Parathyroid adenoma (tissue), 2 donors: Measurements from ENCODE around the gene TAF7L.

Experiments
- H2AFZ ChIP-seq: fragments of 300-600 bp; sonication (generic); one replicate; pipeline ENCODE4 v1.7.0; 2017; ENCODE audit warnings: antibody characterized with exemption, mild to moderate bottlenecking
- H3K27ac ChIP-seq: fragments of 300-600 bp; sonication (generic); one replicate; pipeline ENCODE4 v1.7.0; 2017
- H3K27me3 ChIP-seq: fragments of 300-600 bp; sonication (generic); one replicate; pipeline ENCODE4 v1.7.0; 2017; ENCODE audit warnings: low read length; ENCODE audit not compliant: control insufficient read depth, insufficient read depth
- H3K36me3 ChIP-seq: fragments of 300-600 bp; sonication (generic); one replicate; pipeline ENCODE4 v1.7.0; 2017; ENCODE audit warnings: low read length; ENCODE audit not compliant: control insufficient read depth, insufficient read depth
- H3K4me1 ChIP-seq: fragments of 300-600 bp; sonication (generic); one replicate; pipeline ENCODE4 v1.7.0; 2017; ENCODE audit warnings: control low read depth
- H3K4me2 ChIP-seq: fragments of 300-600 bp; sonication (generic); one replicate; pipeline ENCODE4 v1.7.0; 2017; ENCODE audit warnings: low read length
- H3K4me3 ChIP-seq: fragments of 300-600 bp; sonication (generic); one replicate; pipeline ENCODE4 v1.7.0; 2017; ENCODE audit warnings: low read depth, low read length
- H3K79me2 ChIP-seq: fragments of 300-600 bp; sonication (generic); one replicate; pipeline ENCODE4 v1.7.0; 2017; ENCODE audit warnings: control low read depth
- H3K9ac ChIP-seq: fragments of 300-600 bp; sonication (generic); one replicate; pipeline ENCODE4 v1.7.0; 2017; ENCODE audit warnings: mild to moderate bottlenecking
- H3K9me3 ChIP-seq: fragments of 300-600 bp; sonication (generic); one replicate; pipeline ENCODE4 v1.7.0; 2017; ENCODE audit warnings: low read length; ENCODE audit not compliant: control insufficient read depth
- TF ChIP-seq, protein P1 (sequence below): fragments of 300-600 bp; sonication (generic); IDR thresholded peaks from one replicate; pipeline ENCODE4 v1.7.0; 2017; ENCODE audit warnings: antibody characterized with exemption, mild to moderate bottlenecking
- donor health status: primary hyperparathyroidism.

Gene TAF7L

DNA sequence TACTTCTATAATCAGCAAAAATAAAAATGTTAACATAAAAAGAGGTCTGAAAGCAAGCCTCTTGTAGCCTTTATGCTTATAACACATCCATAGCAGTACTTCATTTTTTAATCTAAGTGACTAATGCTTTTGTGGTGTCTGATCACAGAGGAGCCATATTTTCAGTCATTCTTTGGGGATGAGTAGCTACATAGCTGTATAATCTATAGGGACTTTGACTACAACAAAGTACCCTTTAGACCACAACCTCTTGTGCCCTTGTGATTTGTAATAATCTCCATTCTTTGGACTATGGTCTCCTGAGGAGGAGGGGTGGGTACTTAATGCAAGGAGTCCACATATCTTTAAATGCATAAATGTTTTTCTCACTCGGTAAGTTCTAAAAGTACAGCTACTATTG, 62.0 kb downstream of the TAF7L start:
- Histone ChIP-seq H3K27ac (no peak overlapping the region), H3K4me2 (no peak overlapping the region), H3K27me3 (no peaks in the 10 kb centered on the region), H3K4me1 (no peaks in the 10 kb centered on the region), H3K36me3 (no peaks in the 10 kb centered on the region), H3K9me3 (no peaks in the 10 kb centered on the region), H3K79me2 (no peaks in the 10 kb centered on the region), H3K4me3 (no peak overlapping the region), H3K9ac (no peak overlapping the region), H2AFZ (no peak overlapping the region)
- TF ChIP-seq, protein P1, sequence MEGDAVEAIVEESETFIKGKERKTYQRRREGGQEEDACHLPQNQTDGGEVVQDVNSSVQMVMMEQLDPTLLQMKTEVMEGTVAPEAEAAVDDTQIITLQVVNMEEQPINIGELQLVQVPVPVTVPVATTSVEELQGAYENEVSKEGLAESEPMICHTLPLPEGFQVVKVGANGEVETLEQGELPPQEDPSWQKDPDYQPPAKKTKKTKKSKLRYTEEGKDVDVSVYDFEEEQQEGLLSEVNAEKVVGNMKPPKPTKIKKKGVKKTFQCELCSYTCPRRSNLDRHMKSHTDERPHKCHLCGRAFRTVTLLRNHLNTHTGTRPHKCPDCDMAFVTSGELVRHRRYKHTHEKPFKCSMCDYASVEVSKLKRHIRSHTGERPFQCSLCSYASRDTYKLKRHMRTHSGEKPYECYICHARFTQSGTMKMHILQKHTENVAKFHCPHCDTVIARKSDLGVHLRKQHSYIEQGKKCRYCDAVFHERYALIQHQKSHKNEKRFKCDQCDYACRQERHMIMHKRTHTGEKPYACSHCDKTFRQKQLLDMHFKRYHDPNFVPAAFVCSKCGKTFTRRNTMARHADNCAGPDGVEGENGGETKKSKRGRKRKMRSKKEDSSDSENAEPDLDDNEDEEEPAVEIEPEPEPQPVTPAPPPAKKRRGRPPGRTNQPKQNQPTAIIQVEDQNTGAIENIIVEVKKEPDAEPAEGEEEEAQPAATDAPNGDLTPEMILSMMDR, result no peak

GRCh38 chrX:101223226-101223625, 67.9 kb downstream of the TAF7L start:
- Histone ChIP-seq H3K4me1 (no peaks in the 10 kb centered on the region), H3K9me3 (no peaks in the 10 kb centered on the region), H3K27ac (no peak overlapping the region), H3K36me3 (no peaks in the 10 kb centered on the region), H3K9ac (no peak overlapping the region), H3K4me3 (no peak overlapping the region), H2AFZ (no peak overlapping the region), H3K27me3 (no peaks in the 10 kb centered on the region), H3K4me2 (no peak overlapping the region), H3K79me2 (no peaks in the 10 kb centered on the region)
- TF ChIP-seq, protein P1, result no peak

GRCh38 chrX:101220662-101221260, 70.4 kb downstream of the TAF7L start:
- Histone ChIP-seq H3K4me3 (no peak overlapping the region), H2AFZ (no peak overlapping the region), H3K4me1 (no peaks in the 10 kb centered on the region), H3K36me3 (no peaks in the 10 kb centered on the region), H3K27ac (no peak overlapping the region), H3K27me3 (no peaks in the 10 kb centered on the region), H3K4me2 (no peak overlapping the region), H3K9ac (no peak overlapping the region), H3K79me2 (no peaks in the 10 kb centered on the region), H3K9me3 (no peaks in the 10 kb centered on the region)
- TF ChIP-seq, protein P1, result no peak

GRCh38 chrX:101219864-101220346, 71.2 kb downstream of the TAF7L start:
- Histone ChIP-seq H3K4me3 (no peak overlapping the region), H2AFZ (no peak overlapping the region), H3K9ac (no peak overlapping the region), H3K9me3 (no peaks in the 10 kb centered on the region), H3K79me2 (no peaks in the 10 kb centered on the region), H3K27ac (no peak overlapping the region), H3K27me3 (no peaks in the 10 kb centered on the region), H3K4me2 (no peak overlapping the region), H3K36me3 (no peaks in the 10 kb centered on the region), H3K4me1 (no peaks in the 10 kb centered on the region)
- TF ChIP-seq, protein P1, result no peak
